HG03442 (cell line): ENCODE results near the gene SYCE1L.
"Not testable (repeated sequence)": the region's sequence is repeated elsewhere in the genome, so short reads cannot be mapped to it uniquely, and the experiment has no call there.

ENCODE experiments used
- ATAC-seq: cut with Tn5 transposase; IDR thresholded peaks from one replicate; pipeline ENCODE4 v1.9.1; 2021; ENCODE audit warnings: mild to moderate bottlenecking, moderate library complexity; ENCODE audit not compliant: unreplicated experiment

SYCE1L gene

GRCh38 chr16:77199211-77199610, at the start of gene SYCE1L:
Gene SYCE1L (plus strand): TSS chr16:77199408. CDS start chr16:77199452, 44 bp downstream.
- ATAC-seq = no peak

- no peak for ATAC-seq
Observed at GRCh38 chr16:77157346-77158058, 41.7 kb upstream of the SYCE1L start.

GRCh38 chr16:77158293-77158692, 40.9 kb upstream of the SYCE1L start:
- ATAC-seq = no peak

- ATAC-seq = no peak
Observed at GRCh38 chr16:77165006-77165405, 34.2 kb upstream of the SYCE1L start.

GRCh38 chr16:77165536-77166236, 33.5 kb upstream of the SYCE1L start:
- not testable (repeated sequence) for ATAC-seq

GRCh38 chr16:77166726-77167125, 32.5 kb upstream of the SYCE1L start:
- ATAC-seq = no peak

GRCh38 chr16:77168901-77169300, 30.3 kb upstream of the SYCE1L start:
- no peak for ATAC-seq

- peak; percentile 70 for ATAC-seq
Observed at GRCh38 chr16:77169650-77170236, 29.5 kb upstream of the SYCE1L start.

GRCh38 chr16:77170805-77171204, 28.4 kb upstream of the SYCE1L start:
- no peak for ATAC-seq

GRCh38 chr16:77171745-77172635, 27.2 kb upstream of the SYCE1L start:
- peak; percentile 85 for ATAC-seq

GRCh38 chr16:77172951-77173350, 26.3 kb upstream of the SYCE1L start:
- no peak for ATAC-seq

GRCh38 chr16:77183137-77183536, 16.1 kb upstream of the SYCE1L start:
- ATAC-seq = no peak

- ATAC-seq = not testable (repeated sequence)
Observed at GRCh38 chr16:77186298-77186697, 12.9 kb upstream of the SYCE1L start.

GRCh38 chr16:77190190-77190477, 9.1 kb upstream of the SYCE1L start:
- no peak for ATAC-seq

- ATAC-seq = peak; percentile 96
Observed at GRCh38 chr16:77190478-77191258, 8.5 kb upstream of the SYCE1L start, which contains the start of gene MON1B. Gene MON1B (plus strand): TSS chr16:77191190. CDS start chr16:77191486, 296 bp downstream.

GRCh38 chr16:77191259-77191969, 7.8 kb upstream of the SYCE1L start:
- ATAC-seq = no peak

- no peak for ATAC-seq
Observed at GRCh38 chr16:77193377-77193776, 5.8 kb upstream of the SYCE1L start.

GRCh38 chr16:77194295-77195231, 4.6 kb upstream of the SYCE1L start:
- no peak for ATAC-seq

- no peak for ATAC-seq
Observed at GRCh38 chr16:77195411-77195810, 3.8 kb upstream of the SYCE1L start.
